ENCODE data around the gene ATXN2L.

DNA sequence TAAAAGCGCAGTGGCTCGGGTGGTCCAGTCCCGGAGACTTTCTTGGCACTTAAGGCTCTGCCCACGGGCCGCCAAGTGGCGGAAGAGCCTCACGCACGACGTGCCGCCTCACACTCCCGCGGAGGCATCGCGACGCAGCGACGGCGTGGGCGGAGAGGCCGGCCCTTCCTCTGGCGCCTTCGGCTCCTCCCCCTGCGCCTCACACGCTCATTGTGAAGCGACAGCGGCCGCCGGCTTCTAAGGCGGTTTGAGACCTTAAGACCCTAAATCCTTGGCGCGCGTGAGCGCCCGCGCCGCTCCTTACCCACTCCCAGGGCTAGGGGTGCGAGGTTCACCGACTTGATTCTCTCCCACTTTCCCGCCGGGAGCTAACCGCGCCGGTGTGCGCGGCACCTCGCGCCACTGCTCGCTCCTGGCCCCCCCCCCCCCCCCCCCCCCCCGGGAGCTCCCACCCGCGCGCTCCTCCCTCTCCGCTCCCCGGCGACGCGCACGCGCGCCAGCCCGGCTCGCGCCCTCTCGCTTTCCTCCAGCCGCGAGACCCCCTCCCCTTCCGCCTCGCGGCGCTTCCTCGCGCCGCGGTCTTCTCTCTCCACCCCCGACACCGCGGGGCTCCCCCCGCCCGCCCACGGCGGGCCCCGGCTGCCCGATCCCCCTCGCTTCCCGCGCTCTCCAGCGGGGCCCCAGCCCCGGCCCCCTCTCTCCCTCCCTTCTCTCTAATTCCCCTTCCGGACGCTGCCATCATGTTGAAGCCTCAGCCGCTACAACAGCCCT, at the start of gene ATXN2L:
- TF ChIP-seq, protein P1, sequence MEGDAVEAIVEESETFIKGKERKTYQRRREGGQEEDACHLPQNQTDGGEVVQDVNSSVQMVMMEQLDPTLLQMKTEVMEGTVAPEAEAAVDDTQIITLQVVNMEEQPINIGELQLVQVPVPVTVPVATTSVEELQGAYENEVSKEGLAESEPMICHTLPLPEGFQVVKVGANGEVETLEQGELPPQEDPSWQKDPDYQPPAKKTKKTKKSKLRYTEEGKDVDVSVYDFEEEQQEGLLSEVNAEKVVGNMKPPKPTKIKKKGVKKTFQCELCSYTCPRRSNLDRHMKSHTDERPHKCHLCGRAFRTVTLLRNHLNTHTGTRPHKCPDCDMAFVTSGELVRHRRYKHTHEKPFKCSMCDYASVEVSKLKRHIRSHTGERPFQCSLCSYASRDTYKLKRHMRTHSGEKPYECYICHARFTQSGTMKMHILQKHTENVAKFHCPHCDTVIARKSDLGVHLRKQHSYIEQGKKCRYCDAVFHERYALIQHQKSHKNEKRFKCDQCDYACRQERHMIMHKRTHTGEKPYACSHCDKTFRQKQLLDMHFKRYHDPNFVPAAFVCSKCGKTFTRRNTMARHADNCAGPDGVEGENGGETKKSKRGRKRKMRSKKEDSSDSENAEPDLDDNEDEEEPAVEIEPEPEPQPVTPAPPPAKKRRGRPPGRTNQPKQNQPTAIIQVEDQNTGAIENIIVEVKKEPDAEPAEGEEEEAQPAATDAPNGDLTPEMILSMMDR (IDR thresholded peaks at IDR 0.05): peak in 2 of 3 experiments; percentile 44 to 63
- TF ChIP-seq POLR2A (IDR thresholded peaks at IDR 0.05): peak; percentile 2

Measured in testis (tissue), 2 donors.